Calu3 (cell line): ENCODE data around the gene SAFB. TPM values are rescaled to one million over a fixed set of nuclear protein-coding genes. Genes with fewer than 3 reads are reported as not detected.
"Not testable (repeated sequence)": the region's sequence is repeated elsewhere in the genome, so short reads cannot be mapped to it uniquely, and the experiment has no call there.

Experiments
- BruUV-seq: library from RNA; stranded (reverse); fragments of 400-500 nt; replicated peaks from 2 replicates; lab custom pipeline; 2021; lab: Mats Ljungman, UMichigan
- CTCF ChIA-PET: fragments of 300-600 bp; sonication (Branson Sonifier 250); formaldehyde crosslinking; loops from one replicate; lab custom pipeline; 2022; ENCODE audit warnings: antibody characterized with exemption; lab: Charles Lee
- DNase-seq: peaks from one replicate; pipeline ENCODE4 v3.0.0; 2022
- H3K27ac Mint-ChIP-seq: one replicate; pipeline ENCODE4 v1.8.0; 2022; ENCODE audit warnings: mixed read lengths; ENCODE audit not compliant: unreplicated experiment
- H3K27me3 Mint-ChIP-seq: one replicate; pipeline ENCODE4 v1.8.0; 2022; ENCODE audit warnings: mixed read lengths; ENCODE audit not compliant: unreplicated experiment
- H3K36me3 Mint-ChIP-seq: one replicate; pipeline ENCODE4 v1.8.0; 2022; ENCODE audit warnings: mild to moderate bottlenecking, moderate library complexity, mixed read lengths; ENCODE audit not compliant: insufficient read depth, unreplicated experiment
- H3K4me1 Mint-ChIP-seq: one replicate; pipeline ENCODE4 v1.8.0; 2022; ENCODE audit warnings: mild to moderate bottlenecking, low read depth, mixed read lengths; ENCODE audit not compliant: unreplicated experiment
- H3K4me3 Mint-ChIP-seq: one replicate; pipeline ENCODE4 v1.8.0; 2022; ENCODE audit warnings: mild to moderate bottlenecking, low read depth, moderate library complexity, mixed read lengths; ENCODE audit not compliant: unreplicated experiment
- H3K9me3 Mint-ChIP-seq: one replicate; pipeline ENCODE4 v1.8.0; 2022; ENCODE audit warnings: low read depth, mixed read lengths; ENCODE audit not compliant: unreplicated experiment
- CTCF ChIP-seq: fragments of 200-600 bp; IDR thresholded peaks from one replicate; pipeline ENCODE4 v1.8.0; 2022; ENCODE audit warnings: antibody characterized with exemption; ENCODE audit not compliant: unreplicated experiment
- intact Hi-C: fragments of 100-400 bp; cut with micrococcal nuclease; formaldehyde crosslinking; loops from one replicate; pipeline ENCODE4 v1.10.0; 2022; ENCODE audit not compliant: unreplicated experiment
- total RNA-seq: library from RNA; stranded (reverse); gene quantifications from 2 replicates; pipeline ENCODE4 v1.2.3, GENCODE V29; 2022

The SAFB gene
- total RNA-seq, 1 experiment from 2014 or later: 87.3 TPM

GRCh38 chr19:5698635-5699422 is 75.9 kb downstream of the SAFB start:
- peaks cover 8% of the 10 kb centered on the region for H3K4me1 Mint-ChIP-seq
- no peaks in the 10 kb centered on the region for H3K27me3 Mint-ChIP-seq
- no peaks in the 10 kb centered on the region for H3K9me3 Mint-ChIP-seq
- TF ChIP-seq CTCF: no peak
- CTCF ChIA-PET: no interaction called here
- no peak for DNase-seq
- intact Hi-C loops: no loop called here
- H3K27ac Mint-ChIP-seq: no peak overlapping the region
- peaks cover 82% of the 10 kb centered on the region for H3K36me3 Mint-ChIP-seq
- no peak overlapping the region for H3K4me3 Mint-ChIP-seq
- BruUV-seq: no TSS peak

GRCh38 chr19:5700455-5701092 is 77.7 kb downstream of the SAFB start:
- no peak overlapping the region for H3K4me3 Mint-ChIP-seq
- peaks cover 8% of the 10 kb centered on the region for H3K4me1 Mint-ChIP-seq
- no TSS peak for BruUV-seq
- peaks cover 78% of the 10 kb centered on the region for H3K36me3 Mint-ChIP-seq
- no peak overlapping the region for H3K27ac Mint-ChIP-seq
- DNase-seq: no peak
- no peaks in the 10 kb centered on the region for H3K27me3 Mint-ChIP-seq
- H3K9me3 Mint-ChIP-seq: no peaks in the 10 kb centered on the region
- TF ChIP-seq CTCF: no peak
- CTCF ChIA-PET: no interaction called here
- intact Hi-C loops: no loop called here

- H3K4me1 Mint-ChIP-seq, intact Hi-C loops, H3K27ac Mint-ChIP-seq, BruUV-seq, H3K9me3 Mint-ChIP-seq, H3K4me3 Mint-ChIP-seq, CTCF ChIA-PET, H3K27me3 Mint-ChIP-seq, DNase-seq: not testable (repeated sequence)
- H3K36me3 Mint-ChIP-seq: peaks cover 78% of the 10 kb centered on the region
Measured at GRCh38 chr19:5702053-5702410, 79.1 kb downstream of the SAFB start.

- H3K4me3 Mint-ChIP-seq: no peak overlapping the region
- CTCF ChIA-PET: no interaction called here
- H3K27ac Mint-ChIP-seq: no peak overlapping the region
- peaks cover 8% of the 10 kb centered on the region for H3K4me1 Mint-ChIP-seq
- BruUV-seq: no TSS peak
- intact Hi-C loops: no loop called here
- no peak for DNase-seq
- H3K36me3 Mint-ChIP-seq: peaks cover 65% of the 10 kb centered on the region
- TF ChIP-seq CTCF: no peak
- no peaks in the 10 kb centered on the region for H3K27me3 Mint-ChIP-seq
- H3K9me3 Mint-ChIP-seq: no peaks in the 10 kb centered on the region
Measured at GRCh38 chr19:5703819-5704818, 81.2 kb downstream of the SAFB start.
